ENCODE data around the gene DIP2B. TPM values are rescaled to one million over a fixed set of nuclear protein-coding genes. Genes with fewer than 3 reads are reported as not detected.

The DIP2B gene
- total RNA-seq, 1 experiment from 2014 or later = 20.0 TPM

GRCh38 chr12:50635364-50635763, 130.6 kb downstream of the DIP2B start:
- no peak overlapping the region for H4K91ac ChIP-seq (ENCODE audit: insufficient read length, low read depth, low read length)
- H2BK20ac ChIP-seq (ENCODE audit: low read depth, low read length, poor library complexity, severe bottlenecking) = no peak overlapping the region
- no peak for DNase-seq
- H2BK5ac ChIP-seq (ENCODE audit: insufficient read length, low read length) = no peak overlapping the region
- no peak overlapping the region for H3K4ac ChIP-seq (ENCODE audit: low read depth, low read length)
- no peak overlapping the region for H4K5ac ChIP-seq (ENCODE audit: insufficient read length, low read depth, low read length)
- H3K4me1 Mint-ChIP-seq = no peaks in the 10 kb centered on the region; a peak in 1 of 4 replicates
- no peak overlapping the region; a peak in 1 of 7 replicates for H3K27ac Mint-ChIP-seq
- no peak overlapping the region for H3K23ac ChIP-seq (ENCODE audit: insufficient read length, low read depth, low read length)
- H3K4me1 ChIP-seq (ENCODE audit: insufficient read depth, low read length) = no peaks in the 10 kb centered on the region; the same call in 1 of the 2 replicates
- no peaks in the 10 kb centered on the region for H3K79me2 ChIP-seq (ENCODE audit: insufficient read depth, low read length)
- H3K4me2 ChIP-seq (ENCODE audit: insufficient read depth, insufficient read length, low read length) = no peak overlapping the region
- H3T11ph ChIP-seq (ENCODE audit: low read length) = no peak overlapping the region
- H3K9ac ChIP-seq (ENCODE audit: extremely low read depth, insufficient read length, low read length) = no peak overlapping the region
- H3K18ac ChIP-seq (ENCODE audit: insufficient read length, low read depth, low read length) = no peak overlapping the region
- no peaks in the 10 kb centered on the region for H3K79me1 ChIP-seq (ENCODE audit: insufficient read depth, low read depth, low read length, poor library complexity, severe bottlenecking)
- H3K27ac ChIP-seq (ENCODE audit: insufficient read length, low read depth, low read length) = no peak overlapping the region
- no peak for TF ChIP-seq CTCF (conservative IDR thresholded peaks at IDR 0.05)
- no peak overlapping the region for H2AK5ac ChIP-seq (ENCODE audit: insufficient read length, low read length)
- H2AFZ ChIP-seq (ENCODE audit: low read length) = no peak overlapping the region
- no peaks in the 10 kb centered on the region for H3K9me3 ChIP-seq (ENCODE audit: control insufficient read depth, low read depth, low read length)
- no peak overlapping the region for H2BK12ac ChIP-seq (ENCODE audit: insufficient read length, low read depth, low read length)
- H3K14ac ChIP-seq (ENCODE audit: insufficient read depth, low read length) = no peak overlapping the region
- no peak overlapping the region for H2BK120ac ChIP-seq (ENCODE audit: low read depth, low read length, poor library complexity, severe bottlenecking)
- H4K20me1 ChIP-seq (ENCODE audit: control insufficient read depth, insufficient read depth, insufficient read length) = no peaks in the 10 kb centered on the region
- H3K56ac ChIP-seq (ENCODE audit: insufficient read length, low read depth, low read length) = no peak overlapping the region
- no peak overlapping the region for H2BK15ac ChIP-seq (ENCODE audit: low read depth, low read length)
- H3K9me3 Mint-ChIP-seq = no peaks in the 10 kb centered on the region
- H3K27me3 ChIP-seq (ENCODE audit: insufficient read depth, low read length) = no peaks in the 10 kb centered on the region
- no CpG with 5 or more reads among the region's 5 CpGs for WGBS (ENCODE audit: extremely low coverage, insufficient read length, low lambda C conversion rate)
- no peak overlapping the region for H3K4me3 Mint-ChIP-seq
- H4K8ac ChIP-seq (replicated peaks; ENCODE audit: insufficient read length, low read depth, low read length) = no peak overlapping the region
- no peaks in the 10 kb centered on the region for H3K27me3 Mint-ChIP-seq (ENCODE audit: low read depth)
- no peaks in the 10 kb centered on the region for H3K23me2 ChIP-seq (ENCODE audit: insufficient read length, low read depth, low read length, poor library complexity, severe bottlenecking)
- H3K36me3 Mint-ChIP-seq (ENCODE audit: insufficient read depth in 1 of 3, low read depth in 3 of 3) = peaks cover 4 to 11% (median 5%) of the 10 kb centered on the region in 3 experiments; a peak in 4 of 7 replicates

Measured in H9 (cell line).